ENCODE measurements around the gene NSG1.

NSG1 gene

GRCh38 chr4:4377732-4378460 lies 9.0 kb upstream of the NSG1 start:
- TF ChIP-seq FOXP2 (optimal IDR thresholded peaks at IDR 0.05; ENCODE audit: borderline replicate concordance, extremely low read depth, extremely low read length, insufficient read depth): no peak
- TF ChIP-seq TAF1 (IDR thresholded peaks at IDR 0.05; ENCODE audit: borderline replicate concordance, insufficient read depth, low read length): no peak
- no peak for TF ChIP-seq POLR2AphosphoS5 (IDR thresholded peaks at IDR 0.05; ENCODE audit: low read depth, low read length)
- TF ChIP-seq, protein P1, sequence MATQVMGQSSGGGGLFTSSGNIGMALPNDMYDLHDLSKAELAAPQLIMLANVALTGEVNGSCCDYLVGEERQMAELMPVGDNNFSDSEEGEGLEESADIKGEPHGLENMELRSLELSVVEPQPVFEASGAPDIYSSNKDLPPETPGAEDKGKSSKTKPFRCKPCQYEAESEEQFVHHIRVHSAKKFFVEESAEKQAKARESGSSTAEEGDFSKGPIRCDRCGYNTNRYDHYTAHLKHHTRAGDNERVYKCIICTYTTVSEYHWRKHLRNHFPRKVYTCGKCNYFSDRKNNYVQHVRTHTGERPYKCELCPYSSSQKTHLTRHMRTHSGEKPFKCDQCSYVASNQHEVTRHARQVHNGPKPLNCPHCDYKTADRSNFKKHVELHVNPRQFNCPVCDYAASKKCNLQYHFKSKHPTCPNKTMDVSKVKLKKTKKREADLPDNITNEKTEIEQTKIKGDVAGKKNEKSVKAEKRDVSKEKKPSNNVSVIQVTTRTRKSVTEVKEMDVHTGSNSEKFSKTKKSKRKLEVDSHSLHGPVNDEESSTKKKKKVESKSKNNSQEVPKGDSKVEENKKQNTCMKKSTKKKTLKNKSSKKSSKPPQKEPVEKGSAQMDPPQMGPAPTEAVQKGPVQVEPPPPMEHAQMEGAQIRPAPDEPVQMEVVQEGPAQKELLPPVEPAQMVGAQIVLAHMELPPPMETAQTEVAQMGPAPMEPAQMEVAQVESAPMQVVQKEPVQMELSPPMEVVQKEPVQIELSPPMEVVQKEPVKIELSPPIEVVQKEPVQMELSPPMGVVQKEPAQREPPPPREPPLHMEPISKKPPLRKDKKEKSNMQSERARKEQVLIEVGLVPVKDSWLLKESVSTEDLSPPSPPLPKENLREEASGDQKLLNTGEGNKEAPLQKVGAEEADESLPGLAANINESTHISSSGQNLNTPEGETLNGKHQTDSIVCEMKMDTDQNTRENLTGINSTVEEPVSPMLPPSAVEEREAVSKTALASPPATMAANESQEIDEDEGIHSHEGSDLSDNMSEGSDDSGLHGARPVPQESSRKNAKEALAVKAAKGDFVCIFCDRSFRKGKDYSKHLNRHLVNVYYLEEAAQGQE (IDR thresholded peaks at IDR 0.05; ENCODE audit: insufficient read depth in 1 of 2, low read depth in 2 of 2, low read length in 2 of 2): no peak
- TF ChIP-seq SIN3A (IDR thresholded peaks at IDR 0.05; ENCODE audit: borderline replicate concordance, insufficient read depth, low read length): no peak

DNA sequence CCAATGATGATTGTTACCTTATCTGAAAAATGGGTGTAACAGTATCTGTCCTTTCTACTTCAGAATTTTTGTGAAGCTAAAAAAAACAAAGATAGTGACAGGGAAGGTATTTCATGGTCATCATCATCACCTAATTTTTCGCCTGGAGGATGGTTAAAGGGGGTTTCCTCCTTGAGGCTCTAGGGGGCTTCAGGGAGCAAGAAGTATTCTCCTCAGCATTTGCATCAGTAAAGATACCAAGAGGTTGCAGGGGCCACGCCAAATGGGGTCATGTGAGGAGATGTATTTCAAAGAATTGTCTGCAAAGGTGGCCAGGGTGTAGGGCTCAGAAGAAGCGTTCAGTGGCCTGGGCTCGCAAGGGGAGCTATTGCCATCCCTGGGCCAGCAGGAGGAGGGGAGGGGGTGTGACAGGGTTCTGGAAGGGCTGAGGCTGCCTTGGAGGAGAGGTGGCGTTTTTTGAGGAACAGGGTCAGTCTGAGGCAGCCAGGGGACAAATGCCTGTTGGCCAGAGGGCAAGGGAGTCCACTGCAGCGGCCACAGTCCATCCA lies 7.3 kb upstream of the NSG1 start:
- TF ChIP-seq, protein P1 (IDR thresholded peaks at IDR 0.05; ENCODE audit: insufficient read depth in 1 of 2, low read depth in 2 of 2, low read length in 2 of 2): no peak
- TF ChIP-seq FOXP2 (optimal IDR thresholded peaks at IDR 0.05; ENCODE audit: borderline replicate concordance, extremely low read depth, extremely low read length, insufficient read depth): no peak
- TF ChIP-seq POLR2AphosphoS5 (IDR thresholded peaks at IDR 0.05; ENCODE audit: low read depth, low read length): no peak
- no peak for TF ChIP-seq TAF1 (IDR thresholded peaks at IDR 0.05; ENCODE audit: borderline replicate concordance, insufficient read depth, low read length)
- TF ChIP-seq SIN3A (IDR thresholded peaks at IDR 0.05; ENCODE audit: borderline replicate concordance, insufficient read depth, low read length): no peak

DNA sequence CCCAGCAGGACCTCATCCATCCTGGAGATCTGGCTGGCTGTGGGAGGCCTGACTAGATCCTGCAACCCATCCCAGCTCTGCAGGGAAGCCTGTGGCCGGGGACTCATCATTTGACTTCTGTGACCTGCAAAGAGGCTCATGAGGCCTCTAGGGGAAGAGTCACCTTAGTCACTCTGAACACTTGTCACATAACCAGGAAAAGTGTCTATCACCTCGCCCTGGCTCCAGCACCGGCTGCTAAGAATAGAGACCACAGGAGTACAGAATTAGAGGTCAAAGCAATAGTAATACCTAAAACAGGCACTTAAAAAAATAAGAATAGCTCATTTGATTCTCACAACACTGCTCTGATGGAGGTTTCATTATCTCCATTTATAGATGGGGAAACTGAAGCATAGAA lies 3.8 kb upstream of the NSG1 start:
- no peak for TF ChIP-seq SIN3A (IDR thresholded peaks at IDR 0.05; ENCODE audit: borderline replicate concordance, insufficient read depth, low read length)
- TF ChIP-seq, protein P1 (IDR thresholded peaks at IDR 0.05; ENCODE audit: insufficient read depth in 1 of 2, low read depth in 2 of 2, low read length in 2 of 2): no peak
- no peak for TF ChIP-seq TAF1 (IDR thresholded peaks at IDR 0.05; ENCODE audit: borderline replicate concordance, insufficient read depth, low read length)
- no peak for TF ChIP-seq FOXP2 (optimal IDR thresholded peaks at IDR 0.05; ENCODE audit: borderline replicate concordance, extremely low read depth, extremely low read length, insufficient read depth)
- no peak for TF ChIP-seq POLR2AphosphoS5 (IDR thresholded peaks at IDR 0.05; ENCODE audit: low read depth, low read length)

GRCh38 chr4:4384837-4385236 lies 2.1 kb upstream of the NSG1 start:
- TF ChIP-seq FOXP2 (optimal IDR thresholded peaks at IDR 0.05; ENCODE audit: borderline replicate concordance, extremely low read depth, extremely low read length, insufficient read depth): no peak
- TF ChIP-seq POLR2AphosphoS5 (IDR thresholded peaks at IDR 0.05; ENCODE audit: low read depth, low read length): no peak
- no peak for TF ChIP-seq SIN3A (IDR thresholded peaks at IDR 0.05; ENCODE audit: borderline replicate concordance, insufficient read depth, low read length)

- TF ChIP-seq, protein P1 (IDR thresholded peaks at IDR 0.05; ENCODE audit: insufficient read depth in 1 of 2, low read depth in 2 of 2, low read length in 2 of 2): no peak
- TF ChIP-seq TAF1 (IDR thresholded peaks at IDR 0.05; ENCODE audit: borderline replicate concordance, insufficient read depth, low read length): no peak
- TF ChIP-seq POLR2AphosphoS5 (IDR thresholded peaks at IDR 0.05; ENCODE audit: low read depth, low read length): no peak
- TF ChIP-seq SIN3A (IDR thresholded peaks at IDR 0.05; ENCODE audit: borderline replicate concordance, insufficient read depth, low read length): no peak
- TF ChIP-seq FOXP2 (optimal IDR thresholded peaks at IDR 0.05; ENCODE audit: borderline replicate concordance, extremely low read depth, extremely low read length, insufficient read depth): no peak
Observed at GRCh38 chr4:4385729-4386295, 1.1 kb upstream of the NSG1 start.
